Sigmoid colon (tissue), 7 donors: ENCODE measurements around the gene GALNT10. TPM values are rescaled to one million over a fixed set of nuclear protein-coding genes. Genes with fewer than 3 reads are reported as not detected.
A peak's percentile ranks its signal among the peaks of the same experiment; 100 is the strongest.

Source experiments
- DNase-seq: peaks from one replicate; pipeline ENCODE4 v3.0.0-alpha.2; 2019
- H3K27ac ChIP-seq, 4 donors: fragments of 200-600 bp; sonication (generic); one replicate each; pipeline ENCODE4 v1.5.1; 2016 to 2019; ENCODE audit warnings: mild to moderate bottlenecking in 1 of 4
- H3K27me3 ChIP-seq, 3 donors: fragments of 200-600 bp; sonication (generic); one replicate each; pipeline ENCODE4 v1.5.1; 2019; ENCODE audit warnings: mild to moderate bottlenecking in 1 of 3
- H3K36me3 ChIP-seq, 4 donors: fragments of 200-600 bp; sonication (generic); one replicate each; pipeline ENCODE4 v1.5.1; 2016 to 2019
- H3K4me1 ChIP-seq, 4 donors: fragments of 200-600 bp; sonication (generic); one replicate each; pipeline ENCODE4 v1.5.1; 2017 to 2019
- H3K4me3 ChIP-seq, 4 donors: fragments of 200-600 bp; sonication (generic); one replicate each; pipeline ENCODE4 v1.5.1; 2017 to 2019; ENCODE audit warnings: mild to moderate bottlenecking in 2 of 4, moderate library complexity in 1 of 4
- H3K9me3 ChIP-seq, 4 donors: fragments of 200-600 bp in 3 of 4; sonication (generic) in 3 of 4; one replicate each; pipeline versions ENCODE4 v1.5.1 to v1.6.1; 2013 to 2019
- EP300 ChIP-seq, 4 donors: sonication (generic); formaldehyde crosslinking; IDR thresholded peaks; one replicate each; pipeline ENCODE4 v1.6.1; 2017; ENCODE audit warnings: antibody characterized with exemption in 4 of 4
- POLR2A ChIP-seq, 2 donors: fragments of 450-650 bp; IDR thresholded peaks; one replicate each; pipeline ENCODE4 v1.6.1; 2016; ENCODE audit warnings: antibody characterized with exemption in 2 of 2, mild to moderate bottlenecking in 2 of 2, moderate library complexity in 2 of 2
- POLR2AphosphoS5 ChIP-seq, 4 donors: sonication (generic); formaldehyde crosslinking; IDR thresholded peaks; one replicate each; pipeline ENCODE4 v1.6.1; 2017; ENCODE audit warnings: antibody characterized with exemption in 4 of 4
- WGBS, 2 donors: extraction: QIAGEN DNeasy Blood & Tissue Kit; methylation state at CpG; one replicate each; pipeline ENCODE4 v1.1.7; 2013; 5-methylcytosine and 5-hydroxymethylcytosine counted together
- intact Hi-C: fragments of 100-400 bp; cut with DNase I; formaldehyde crosslinking; loops from one replicate; pipeline ENCODE4 v1.15.1; 2023
- polyA plus RNA-seq, 3 donors: library from polyadenylated mRNA; stranded (reverse); fragments of 200-250 nt; gene quantifications; one replicate each; pipeline ENCODE4 v1.2.3, GENCODE V29; 2013
- total RNA-seq, 4 donors: library from RNA; depleted of rRNA; stranded (reverse); fragments of >200 nt; gene quantifications; one replicate each; pipeline ENCODE4 v1.1.0, GENCODE V29; 2016
- TF ChIP-seq, protein P1 (sequence below), 4 experiments: fragments of 450-650 bp in 3 of 4; fragments of 200-600 bp in 1 of 4; IDR thresholded peaks; one replicate each; pipeline ENCODE4 v1.5.1; 2016 to 2019; ENCODE audit warnings: antibody characterized with exemption in 4 of 4, mild to moderate bottlenecking in 3 of 4, moderate library complexity in 2 of 4
- donor health status: healthy with polysubstance abuse.
- donor health status: Bipolar disorder and iron deficiency.
- donor health status: healthy.

The GALNT10 gene
- total and polyA plus RNA-seq, 7 donors, result 6.0 to 41.7 (median 24.3) TPM

DNA sequence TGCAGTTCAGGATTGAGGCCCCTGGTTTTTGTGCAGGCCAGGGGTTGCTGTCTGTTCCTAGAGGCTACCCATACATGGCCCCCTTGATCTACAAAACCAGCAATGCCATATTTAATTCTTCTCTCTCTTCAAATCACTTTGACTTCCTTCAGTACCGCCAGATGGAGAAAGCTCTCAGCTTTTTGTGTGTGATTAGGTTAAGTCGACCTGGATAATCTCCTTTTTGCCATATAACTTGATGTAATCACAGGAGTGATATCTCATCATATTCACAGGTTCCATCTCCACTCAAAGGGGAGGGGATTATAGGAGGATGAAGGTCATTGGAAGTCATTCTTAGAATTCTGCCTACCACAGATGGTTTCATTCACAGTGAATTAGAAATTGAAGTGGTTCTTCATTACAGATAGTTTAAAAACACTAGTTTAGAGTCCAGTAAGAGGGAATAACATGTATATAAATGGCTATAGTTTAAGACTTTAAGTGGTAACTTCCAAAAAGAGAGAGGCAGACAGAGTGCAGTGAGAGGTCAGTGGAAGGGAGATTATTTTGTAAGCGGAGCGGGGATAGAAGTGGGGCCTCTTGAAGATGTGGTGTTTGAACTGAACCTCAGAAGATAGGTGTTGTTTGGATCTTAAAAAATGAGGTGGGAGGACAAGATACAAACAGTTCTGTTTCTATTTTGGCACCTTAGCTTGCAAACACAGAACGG, 85.9 kb downstream of the GALNT10 start:
- no peak for DNase-seq
- no peak for TF ChIP-seq EP300 (IDR thresholded peaks at IDR 0.05)
- TF ChIP-seq, protein P1, sequence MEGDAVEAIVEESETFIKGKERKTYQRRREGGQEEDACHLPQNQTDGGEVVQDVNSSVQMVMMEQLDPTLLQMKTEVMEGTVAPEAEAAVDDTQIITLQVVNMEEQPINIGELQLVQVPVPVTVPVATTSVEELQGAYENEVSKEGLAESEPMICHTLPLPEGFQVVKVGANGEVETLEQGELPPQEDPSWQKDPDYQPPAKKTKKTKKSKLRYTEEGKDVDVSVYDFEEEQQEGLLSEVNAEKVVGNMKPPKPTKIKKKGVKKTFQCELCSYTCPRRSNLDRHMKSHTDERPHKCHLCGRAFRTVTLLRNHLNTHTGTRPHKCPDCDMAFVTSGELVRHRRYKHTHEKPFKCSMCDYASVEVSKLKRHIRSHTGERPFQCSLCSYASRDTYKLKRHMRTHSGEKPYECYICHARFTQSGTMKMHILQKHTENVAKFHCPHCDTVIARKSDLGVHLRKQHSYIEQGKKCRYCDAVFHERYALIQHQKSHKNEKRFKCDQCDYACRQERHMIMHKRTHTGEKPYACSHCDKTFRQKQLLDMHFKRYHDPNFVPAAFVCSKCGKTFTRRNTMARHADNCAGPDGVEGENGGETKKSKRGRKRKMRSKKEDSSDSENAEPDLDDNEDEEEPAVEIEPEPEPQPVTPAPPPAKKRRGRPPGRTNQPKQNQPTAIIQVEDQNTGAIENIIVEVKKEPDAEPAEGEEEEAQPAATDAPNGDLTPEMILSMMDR (IDR thresholded peaks at IDR 0.05), result no peak
- TF ChIP-seq POLR2A (IDR thresholded peaks at IDR 0.05), result no peak
- H3K9me3 ChIP-seq, result no peaks in the 10 kb centered on the region
- intact Hi-C loops, result no loop called here
- H3K36me3 ChIP-seq, result no peaks in the 10 kb centered on the region
- H3K27ac ChIP-seq, result peak overlapping the region in 3 of 4 donors; percentile 48 to 52 (median 51)
- H3K27me3 ChIP-seq, result no peaks in the 10 kb centered on the region
- H3K4me3 ChIP-seq, result no peak overlapping the region
- H3K4me1 ChIP-seq, result peaks cover 0 to 53% (median 42%) of the 10 kb centered on the region in 4 donors
- WGBS, 2 donors, result 62 to 83% methylated on average over 5 of the region's 5 CpGs

DNA sequence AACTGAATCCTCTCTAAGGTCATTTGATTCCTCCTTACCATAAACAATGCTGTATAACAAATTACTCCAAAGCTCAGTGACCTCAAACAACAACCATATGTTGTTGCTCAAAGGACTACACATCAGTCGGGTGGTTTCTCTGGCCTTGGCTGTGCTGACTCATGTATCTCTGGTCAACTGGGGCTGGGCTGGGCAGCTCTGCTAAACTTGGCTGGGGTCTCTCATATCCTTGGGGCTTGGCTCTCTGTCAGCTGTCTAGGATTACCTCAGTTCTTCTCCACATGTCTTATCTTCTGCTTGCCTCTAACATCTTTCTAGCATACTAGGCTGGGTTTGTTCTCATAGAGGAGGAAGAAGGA, 86.4 kb downstream of the GALNT10 start:
- H3K4me3 ChIP-seq, result no peak overlapping the region
- peak; percentile 91 for DNase-seq
- no peaks in the 10 kb centered on the region for H3K27me3 ChIP-seq
- no peaks in the 10 kb centered on the region for H3K9me3 ChIP-seq
- 34 to 65% methylated on average over 1 of the region's 1 CpG for WGBS, 2 donors
- TF ChIP-seq EP300 (IDR thresholded peaks at IDR 0.05), result no peak
- peak in 3 of 4 donors; percentile 24 to 51 (median 50) for TF ChIP-seq POLR2AphosphoS5 (IDR thresholded peaks at IDR 0.05)
- no peak for TF ChIP-seq POLR2A (IDR thresholded peaks at IDR 0.05)
- TF ChIP-seq, protein P1 (IDR thresholded peaks at IDR 0.05), result no peak
- H3K27ac ChIP-seq, result peak overlapping the region; percentile 1 to 52 (median 50)
- peaks cover 0 to 52% (median 42%) of the 10 kb centered on the region in 4 donors for H3K4me1 ChIP-seq
- H3K36me3 ChIP-seq, result no peaks in the 10 kb centered on the region
- intact Hi-C loops, result no loop called here

DNA sequence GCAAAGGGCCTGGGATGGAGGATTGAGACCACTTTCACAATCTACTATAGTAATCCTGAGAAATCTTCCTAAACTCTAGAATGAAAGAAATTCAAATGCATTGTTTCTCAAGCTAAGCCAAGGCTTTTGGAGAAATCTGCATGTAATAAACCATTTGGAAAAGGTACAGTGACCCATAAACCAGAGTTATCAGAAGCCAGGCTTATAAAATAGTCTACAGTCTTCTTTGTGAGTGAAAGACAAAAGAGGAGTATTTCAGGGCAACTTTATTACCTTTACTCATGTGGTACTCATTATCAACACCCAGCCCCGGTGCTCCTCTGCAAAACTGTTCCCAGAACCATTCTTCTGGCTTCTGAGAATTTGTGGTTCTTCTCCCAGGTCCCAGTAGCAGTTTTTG, 87.0 kb downstream of the GALNT10 start:
- H3K4me3 ChIP-seq, result no peak overlapping the region
- 15 to 62% methylated on average over 1 of the region's 1 CpG for WGBS, 2 donors
- intact Hi-C loops, result no loop called here
- H3K9me3 ChIP-seq, result no peaks in the 10 kb centered on the region
- no peaks in the 10 kb centered on the region for H3K36me3 ChIP-seq
- H3K4me1 ChIP-seq, result peaks cover 0 to 47% (median 38%) of the 10 kb centered on the region in 4 donors
- no peaks in the 10 kb centered on the region for H3K27me3 ChIP-seq
- peak overlapping the region; percentile 1 to 52 (median 50) for H3K27ac ChIP-seq
- TF ChIP-seq, protein P1 (IDR thresholded peaks at IDR 0.05), result no peak
- TF ChIP-seq POLR2AphosphoS5 (IDR thresholded peaks at IDR 0.05) (no peak), EP300 (IDR thresholded peaks at IDR 0.05) (no peak), POLR2A (IDR thresholded peaks at IDR 0.05) (no peak)
- no peak for DNase-seq

DNA sequence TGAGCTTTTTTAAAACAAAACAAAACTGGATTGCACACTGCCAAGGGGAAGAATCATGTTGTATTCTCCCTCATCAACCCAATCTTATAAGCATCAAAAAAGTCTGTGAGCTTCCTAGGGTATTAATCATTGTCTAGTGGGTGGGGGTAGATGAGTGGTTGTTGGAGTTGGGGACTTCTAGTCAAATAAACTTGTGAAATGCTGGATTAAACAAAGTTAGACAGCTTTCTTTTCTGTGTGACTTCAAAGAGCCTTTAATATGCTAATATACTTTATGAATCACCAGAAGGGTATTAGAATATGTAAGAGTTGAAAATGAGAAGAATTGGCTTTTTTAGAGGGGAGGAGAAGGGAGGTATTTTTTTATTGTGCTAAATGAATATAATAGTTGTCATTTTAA, 87.7 kb downstream of the GALNT10 start:
- H3K4me1 ChIP-seq, result peaks cover 0 to 40% (median 31%) of the 10 kb centered on the region in 4 donors
- DNase-seq, result no peak
- peak overlapping the region in 1 of 4 donors; percentile 52 for H3K27ac ChIP-seq
- no peaks in the 10 kb centered on the region for H3K36me3 ChIP-seq
- no peaks in the 10 kb centered on the region for H3K9me3 ChIP-seq
- H3K27me3 ChIP-seq, result no peaks in the 10 kb centered on the region
- no peak overlapping the region for H3K4me3 ChIP-seq
- no peak for TF ChIP-seq EP300 (IDR thresholded peaks at IDR 0.05)
- no peak for TF ChIP-seq POLR2A (IDR thresholded peaks at IDR 0.05)
- no peak for TF ChIP-seq POLR2AphosphoS5 (IDR thresholded peaks at IDR 0.05)
- TF ChIP-seq, protein P1 (IDR thresholded peaks at IDR 0.05), result no peak
- intact Hi-C loops, result no loop called here

DNA sequence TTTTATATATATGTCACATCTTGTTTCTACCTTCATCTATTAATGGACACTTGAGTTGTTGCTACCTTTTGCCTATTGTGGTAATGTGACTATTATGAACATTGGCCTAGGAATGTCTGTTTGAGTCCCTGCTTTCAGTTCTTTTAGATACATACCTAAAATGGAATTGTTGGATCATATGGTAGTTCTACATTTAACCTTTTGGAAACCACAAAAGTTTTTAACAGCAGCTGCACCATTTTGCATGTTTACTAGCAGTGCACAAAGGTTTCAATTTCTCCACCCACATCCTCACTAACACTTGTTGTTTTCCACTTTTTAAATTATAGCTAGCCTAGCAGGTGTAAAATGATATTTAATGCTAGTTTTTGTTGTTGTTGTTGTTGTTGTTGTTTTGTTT, 88.4 kb downstream of the GALNT10 start:
- TF ChIP-seq, protein P1 (IDR thresholded peaks at IDR 0.05), result no peak
- no peak for TF ChIP-seq POLR2AphosphoS5 (IDR thresholded peaks at IDR 0.05)
- TF ChIP-seq EP300 (IDR thresholded peaks at IDR 0.05), result no peak
- TF ChIP-seq POLR2A (IDR thresholded peaks at IDR 0.05), result no peak
- H3K27me3 ChIP-seq, result no peaks in the 10 kb centered on the region
- intact Hi-C loops, result no loop called here
- H3K27ac ChIP-seq, result no peak overlapping the region
- H3K4me3 ChIP-seq, result no peak overlapping the region
- H3K4me1 ChIP-seq, result peaks cover 0 to 33% (median 24%) of the 10 kb centered on the region in 4 donors
- H3K36me3 ChIP-seq, result no peaks in the 10 kb centered on the region
- H3K9me3 ChIP-seq, result no peaks in the 10 kb centered on the region
- no peak for DNase-seq
